ENCODE measurements around the gene DCUN1D5. TPM values are rescaled to one million over a fixed set of nuclear protein-coding genes. Genes with fewer than 3 reads are reported as not detected.

The DCUN1D5 gene
- total and polyA plus RNA-seq, 9 of the 15 experiments (the other 6 are each of a cell fraction or from before 2014, with no cell fraction given), result 38.4 to 242 (median 115) TPM

- intact Hi-C loops (cut with micrococcal nuclease) (no loop called here), in situ Hi-C loops (cut with MboI) (no loop called here)
- ATAC-seq (no peak), DNase-seq (ENCODE audit: extremely low read depth in 1 of 4, low spot score in 3 of 4) (no peak), FAIRE-seq (no peak)
- no peak for TF ChIP-seq EP300 (IDR thresholded peaks at IDR 0.05; ENCODE audit: low read length)
- no peak for TF ChIP-seq NCOA1 (IDR thresholded peaks at IDR 0.05; ENCODE audit: low read depth)
- TF ChIP-seq PRDM10 (IDR thresholded peaks at IDR 0.05; ENCODE audit: partially characterized antibody), result no peak
- TF ChIP-seq ZNF695 (CRISPR knock-in tag; IDR thresholded peaks at IDR 0.05), result no peak
- no peak for TF ChIP-seq ZNF354B (CRISPR knock-in tag; IDR thresholded peaks at IDR 0.05)
- no peak for TF ChIP-seq BACH1 (tag; IDR thresholded peaks at IDR 0.05)
- TF ChIP-seq CAMTA2 (CRISPR knock-in tag; conservative IDR thresholded peaks at IDR 0.05), result no peak
- TF ChIP-seq MYBL2 (IDR thresholded peaks at IDR 0.05; ENCODE audit: low read depth), result no peak
- TF ChIP-seq MYBL2 (CRISPR knock-in tag; IDR thresholded peaks at IDR 0.05; ENCODE audit: borderline replicate concordance), result no peak
- TF ChIP-seq NFE2 (IDR thresholded peaks at IDR 0.05; ENCODE audit: low read depth), result no peak
- no peak for TF ChIP-seq PCBP1 (IDR thresholded peaks at IDR 0.05; ENCODE audit: low read depth, low read length, poor library complexity, severe bottlenecking)
- no peak for TF ChIP-seq PHB (CRISPR knock-in tag; IDR thresholded peaks at IDR 0.05)
- no peak for TF ChIP-seq ETV6 (IDR thresholded peaks at IDR 0.05; ENCODE audit: borderline replicate concordance in 1 of 2, low read depth in 2 of 2, low read length in 1 of 2)
- no peak for TF ChIP-seq ETV6 (CRISPR knock-in tag; IDR thresholded peaks at IDR 0.05; ENCODE audit: borderline replicate concordance)
- 0 out of 2 replicates have a peak, but pooled peaks cover 3% of the 10 kb centered on the region for H4K20me1 ChIP-seq (replicated peaks; ENCODE audit: control insufficient read depth, insufficient read depth, low read length)
- ChIA-PET CTCF (ENCODE audit: low intra/inter-chr PET ratio) (no interaction called here), POLR2A (no interaction called here)
- H3K36me3 ChIP-seq (ENCODE audit: control insufficient read depth, insufficient read depth, low read length), result peaks cover 58% of the 10 kb centered on the region
- no peaks in the 10 kb centered on the region for H3K9me1 ChIP-seq (ENCODE audit: control insufficient read depth, insufficient read depth, low read length)
- H3K79me2 ChIP-seq (ENCODE audit: control insufficient read depth, insufficient read depth, low read length), result peaks cover 70% of the 10 kb centered on the region
- BruUV-seq (replicated peaks), result no TSS peak
- H3K4me2 ChIP-seq (ENCODE audit: insufficient read depth, low read length), result no peak overlapping the region
- H3K4me3 ChIP-seq, result no peak overlapping the region
- no peak overlapping the region for H2AFZ ChIP-seq (ENCODE audit: low read depth, low read length)
- no peaks in the 10 kb centered on the region for H3K4me1 ChIP-seq (replicated peaks in 1 of 2; ENCODE audit: control insufficient read depth in 2 of 2, insufficient read depth in 2 of 2, low read length in 2 of 2)
- no peak overlapping the region for H3K27ac ChIP-seq (ENCODE audit: extremely low read depth, low read depth, low read length)
- H3K9me3 ChIP-seq (replicated peaks; ENCODE audit: control insufficient read depth, insufficient read depth, low read depth, low read length), result no peaks in the 10 kb centered on the region
- no peak overlapping the region for H3K9ac ChIP-seq (ENCODE audit: insufficient read depth in 1 of 2, low read depth in 2 of 2, low read length in 2 of 2)
- no peaks in the 10 kb centered on the region for H3K27me3 ChIP-seq (ENCODE audit: control insufficient read depth in 2 of 2, insufficient read depth in 2 of 2, low read length in 2 of 2)
Observed at GRCh38 chr11:103070142-103070541, 21.8 kb downstream of the DCUN1D5 start.
